ENCODE results near the gene HCFC1R1. TPM values are rescaled to one million over a fixed set of nuclear protein-coding genes. Genes with fewer than 3 reads are reported as not detected.

The HCFC1R1 gene
- total RNA-seq, 2 experiments from 2014 or later, result 22.6 to 26.8 TPM

DNA sequence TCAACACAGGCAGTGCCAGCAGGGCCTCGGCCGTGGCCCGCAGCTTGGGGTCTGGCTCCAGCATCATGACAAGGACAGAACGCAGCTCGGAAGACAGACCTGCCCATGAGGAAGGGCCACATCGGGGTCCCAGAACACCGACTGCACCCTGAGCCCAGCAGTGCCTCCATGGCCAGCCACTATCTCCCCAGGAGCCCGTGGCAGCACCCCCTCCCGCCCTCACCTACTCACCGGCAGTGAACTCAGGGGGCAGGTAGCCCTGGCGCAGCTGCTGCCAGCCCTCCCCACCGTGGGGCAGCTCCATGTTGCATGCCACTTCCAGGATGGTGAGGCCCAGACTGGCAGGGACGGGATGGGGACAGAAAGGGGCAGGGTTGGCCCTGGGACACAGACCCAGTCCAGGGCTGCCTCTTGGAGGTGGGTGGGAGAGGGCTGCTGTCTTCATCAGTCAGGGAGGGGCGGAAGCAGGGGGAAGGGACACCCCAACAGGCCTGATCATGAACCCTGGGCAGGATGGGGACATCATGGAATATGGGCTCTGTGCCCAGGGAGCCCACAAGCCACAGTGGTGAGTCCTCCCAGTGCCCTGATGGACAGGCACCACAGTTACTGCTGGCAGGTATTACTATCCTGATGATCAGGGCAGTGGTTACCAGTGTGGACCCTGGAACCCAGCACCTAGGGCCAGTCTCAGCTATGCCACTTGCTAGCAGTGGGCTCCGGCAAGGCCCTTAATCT is 49.3 kb downstream of the HCFC1R1 start:
- Mint-ChIP-seq H3K4me3 (no peak overlapping the region), H3K27me3 (ENCODE audit: low read depth) (peaks cover 3% of the 10 kb centered on the region), H3K36me3 (ENCODE audit: low read depth) (peaks cover 48% of the 10 kb centered on the region), H3K4me1 (ENCODE audit: low read depth) (peaks cover 17% of the 10 kb centered on the region), H3K9me3 (no peaks in the 10 kb centered on the region), H3K27ac (no peak overlapping the region)
- intact Hi-C loops (cut with micrococcal nuclease), result no loop called here
- no peak for DNase-seq
- CTCF ChIA-PET, result interaction anchor here (0.8 to 1.0 kb wide), 2 partner anchors 10 to 46 kb away, joined by 3 to 4 read pairs; partner anchors contain the start of gene TNFRSF12A

DNA sequence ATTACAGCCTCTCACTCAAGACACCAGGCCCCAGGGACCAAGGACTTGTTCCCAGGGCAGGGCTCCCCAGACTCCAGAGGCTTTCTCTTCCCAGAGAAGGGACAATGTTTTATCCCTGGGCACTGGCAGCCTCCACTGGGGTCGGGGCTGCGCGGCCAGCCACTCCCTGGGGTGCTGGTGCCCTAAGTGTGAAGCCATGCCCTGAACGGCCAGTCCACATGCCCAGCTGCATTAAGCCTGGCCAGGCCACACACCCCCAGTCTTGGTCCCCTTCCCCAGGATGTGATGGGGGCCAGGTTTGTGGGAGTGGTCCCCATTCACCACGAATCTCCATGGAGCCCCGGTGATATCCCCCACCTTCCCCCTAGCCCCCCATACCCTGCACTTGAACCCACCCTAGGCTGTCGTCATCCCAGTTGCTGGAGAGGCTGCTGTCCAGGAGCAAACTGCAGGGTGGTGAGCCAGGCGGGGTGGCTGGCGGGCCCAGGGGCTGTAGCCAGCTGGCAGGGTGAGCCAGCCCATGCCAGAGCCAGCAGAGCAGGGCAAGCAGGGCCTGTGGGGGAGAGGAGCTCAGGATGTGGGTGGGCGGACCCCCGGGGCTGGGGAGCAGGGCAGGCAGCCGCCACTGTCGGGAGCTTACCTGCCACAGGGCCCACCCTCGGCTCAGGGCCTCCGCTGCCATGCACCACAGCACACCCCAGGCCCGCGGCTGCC is 50.0 kb downstream of the HCFC1R1 start:
- intact Hi-C loops (cut with micrococcal nuclease), result no loop called here
- Mint-ChIP-seq H3K27me3 (ENCODE audit: low read depth) (peaks cover 3% of the 10 kb centered on the region), H3K36me3 (ENCODE audit: low read depth) (peaks cover 45% of the 10 kb centered on the region), H3K9me3 (no peaks in the 10 kb centered on the region), H3K27ac (no peak overlapping the region), H3K4me1 (ENCODE audit: low read depth) (peaks cover 17% of the 10 kb centered on the region), H3K4me3 (no peak overlapping the region)
- CTCF ChIA-PET, result interaction anchor here (1.0 kb wide), 1 partner anchor 47 kb away, joined by 4 read pairs; the partner anchor contains the start of gene TNFRSF12A
- DNase-seq, result no peak

DNA sequence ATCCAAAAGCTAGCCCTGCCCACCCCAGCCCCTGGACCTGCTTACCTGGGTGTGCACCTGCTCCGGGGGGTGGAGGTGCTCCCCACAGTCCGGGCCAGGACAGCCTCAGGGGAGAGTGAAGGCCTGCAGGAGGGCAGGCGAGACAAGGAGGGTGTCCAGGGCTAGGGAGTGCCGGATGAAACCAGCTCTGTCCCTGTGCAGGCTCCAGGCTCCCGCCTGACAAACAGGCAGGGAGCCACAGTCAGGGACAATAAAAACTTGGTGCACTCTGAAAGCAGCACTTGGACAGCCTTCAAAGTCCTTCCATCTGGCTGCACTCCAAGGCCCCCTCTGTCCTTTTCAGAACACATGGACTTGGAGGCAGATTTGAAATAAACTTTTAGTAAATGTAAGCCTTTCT is 50.6 kb downstream of the HCFC1R1 start:
- intact Hi-C loops (cut with micrococcal nuclease), result no loop called here
- CTCF ChIA-PET, result interaction anchor here (1.0 to 1.8 kb wide), 2 partner anchors 12 to 55 kb away, joined by 3 to 8 read pairs; no protein-coding TSS in a partner anchor
- peaks cover 22% of the 10 kb centered on the region for H3K4me1 Mint-ChIP-seq (ENCODE audit: low read depth)
- H3K4me3 Mint-ChIP-seq, result no peak overlapping the region
- peaks cover 42% of the 10 kb centered on the region for H3K36me3 Mint-ChIP-seq (ENCODE audit: low read depth)
- H3K27ac Mint-ChIP-seq, result no peak overlapping the region
- H3K9me3 Mint-ChIP-seq, result no peaks in the 10 kb centered on the region
- DNase-seq, result no peak
- H3K27me3 Mint-ChIP-seq (ENCODE audit: low read depth), result peaks cover 9% of the 10 kb centered on the region

Other genes starting within 250 kb of the HCFC1R1 start
- gene ELOB, start 246.7 kb downstream of the HCFC1R1 start, total RNA-seq, result 100 to 1,000 TPM; 177 to 189 TPM
- under 1 TPM; 0.12 to 0.17 TPM for gene PRSS33, start 236.4 kb downstream of the HCFC1R1 start, total RNA-seq
- not detected for gene PRSS41, start 225.5 kb downstream of the HCFC1R1 start, total RNA-seq
- gene PRSS21, start 206.7 kb downstream of the HCFC1R1 start, total RNA-seq, result 1 to 10 TPM; 3.3 to 4.1 TPM
- gene ZG16B, start 193.6 kb downstream of the HCFC1R1 start, total RNA-seq, result under 1 TPM; 0.22 to 0.64 TPM
- not detected for gene PRSS22, start 165.8 kb downstream of the HCFC1R1 start, total RNA-seq
- 10 to 100 TPM; 12.7 to 15.2 TPM for gene FLYWCH2, start 140.7 kb downstream of the HCFC1R1 start, total RNA-seq
- 10 to 100 TPM; 33.5 to 35.4 TPM for gene FLYWCH1, start 112.0 kb downstream of the HCFC1R1 start, total RNA-seq
- not detected for gene KREMEN2, start 59.7 kb downstream of the HCFC1R1 start, total RNA-seq
- gene PAQR4, start 54.6 kb downstream of the HCFC1R1 start, total RNA-seq, result 10 to 100 TPM; 25.8 to 28.2 TPM
- gene PKMYT1, start 43.5 kb downstream of the HCFC1R1 start, total RNA-seq, result 100 to 1,000 TPM; 128 to 136 TPM
- not detected for gene CLDN9, start 11.0 kb downstream of the HCFC1R1 start, total RNA-seq
- gene CLDN6, start 5.8 kb downstream of the HCFC1R1 start, total RNA-seq, result not detected
- gene TNFRSF12A, start 3.6 kb downstream of the HCFC1R1 start, total RNA-seq, result under 1 TPM; 0.88 to 0.96 TPM
- 10 to 100 TPM; 40.6 to 41.0 TPM for gene THOC6, start 93 bp upstream of the HCFC1R1 start, total RNA-seq
- not detected for gene BICDL2, start 13.0 kb upstream of the HCFC1R1 start, total RNA-seq
- under 1 TPM; 0.29 to 0.37 TPM for gene MMP25, start 22.6 kb upstream of the HCFC1R1 start, total RNA-seq
- 100 to 1,000 TPM; 964 to 991 TPM for gene IL32, start 41.7 kb upstream of the HCFC1R1 start, total RNA-seq
- gene ZSCAN10, start 75.4 kb upstream of the HCFC1R1 start, total RNA-seq, result under 1 TPM in 1 of 2 experiments, not detected in 1; 0.26 TPM
- gene ZNF205, start 88.6 kb upstream of the HCFC1R1 start, total RNA-seq, result under 1 TPM in 1 of 2 experiments, not detected in 1; 0.25 TPM
- gene ZNF213, start 111.1 kb upstream of the HCFC1R1 start, total RNA-seq, result 1 to 10 TPM; 6.1 to 6.5 TPM
- gene OR1F1, start 164.3 kb upstream of the HCFC1R1 start, total RNA-seq, result not detected
- gene ZNF200, start 211.2 kb upstream of the HCFC1R1 start, total RNA-seq, result 10 to 100 TPM in 1 of 2 experiments, 1 to 10 TPM in 1; 9.7 to 10.1 TPM
- gene MEFV, start 232.7 kb upstream of the HCFC1R1 start, total RNA-seq, result under 1 TPM; 0.07 TPM